Body of pancreas (tissue), 4 donors: ENCODE results near the gene OR10D3.

Experiments
- CTCF ChIP-seq, 7 experiments: fragments of 450-650 bp in 4 of 7; fragments of 200-600 bp in 3 of 7; sonication (generic) in 3 of 7; IDR thresholded peaks; one replicate each; pipeline ENCODE4 v1.5.1; 2016 to 2019; ENCODE audit warnings: antibody characterized with exemption in 7 of 7
- POLR2A ChIP-seq, 3 donors: fragments of 450-650 bp; IDR thresholded peaks; one replicate each; pipeline ENCODE4 v1.6.1; 2016; ENCODE audit warnings: antibody characterized with exemption in 3 of 3, mild to moderate bottlenecking in 2 of 3

- TF ChIP-seq CTCF (IDR thresholded peaks at IDR 0.05): no peak
- no peak for TF ChIP-seq POLR2A (IDR thresholded peaks at IDR 0.05)
Measured at GRCh38 chr11:124233376-124233775, 50.2 kb downstream of the OR10D3 start.
